Activated CD4-positive, alpha-beta T cell treated with anti-CD3 and anti-CD28 coated beads, Interleukin-2, amount 10 ng/mL, durations not matched to agents 7 days and 5 days (primary cell): ENCODE data around the gene FCER2. TPM values are rescaled to one million over a fixed set of nuclear protein-coding genes. Genes with fewer than 3 reads are reported as not detected.

ENCODE experiments used
- CTCF ChIA-PET: fragments of 350-600 bp; sonication (Branson Sonifier 250); formaldehyde crosslinking; loops from one replicate; lab custom pipeline; 2021; ENCODE audit warnings: antibody characterized with exemption; lab: Charles Lee
- POLR2A ChIA-PET: fragments of 350-600 bp; sonication (Branson Sonifier 250); formaldehyde crosslinking; loops from one replicate; lab custom pipeline; 2021; ENCODE audit warnings: antibody characterized with exemption; lab: Charles Lee
- DNase-seq: peaks from one replicate; pipeline ENCODE4 v3.0.0-alpha.2; 2020
- H3K27ac Mint-ChIP-seq: one replicate; pipeline ENCODE4 v1.8.0; 2021; ENCODE audit warnings: mild to moderate bottlenecking, moderate library complexity, mixed read lengths
- H3K27me3 Mint-ChIP-seq: one replicate; pipeline ENCODE4 v1.8.0; 2021; ENCODE audit warnings: mixed read lengths
- H3K36me3 Mint-ChIP-seq: one replicate; pipeline ENCODE4 v1.8.0; 2021; ENCODE audit warnings: low read depth, mixed read lengths
- H3K4me1 Mint-ChIP-seq: one replicate; pipeline ENCODE4 v1.8.0; 2021; ENCODE audit warnings: mixed read lengths
- H3K4me3 Mint-ChIP-seq: one replicate; pipeline ENCODE4 v1.8.0; 2021; ENCODE audit warnings: mild to moderate bottlenecking, moderate library complexity, mixed read lengths
- H3K9me3 Mint-ChIP-seq: one replicate; pipeline ENCODE4 v1.8.0; 2021; ENCODE audit warnings: mixed read lengths
- total RNA-seq, 2 experiments: library from RNA; stranded (reverse); gene quantifications; one replicate each; pipeline ENCODE4 v1.2.3, GENCODE V29; 2021

The FCER2 gene
- total RNA-seq, 2 experiments from 2014 or later, result 0.23 to 0.30 TPM

GRCh38 chr19:7740682-7741054 lies 38.7 kb upstream of the FCER2 start:
- ChIA-PET POLR2A (no interaction called here), CTCF (no interaction called here)
- Mint-ChIP-seq H3K4me3 (no peak overlapping the region), H3K36me3 (no peaks in the 10 kb centered on the region), H3K27ac (no peak overlapping the region), H3K27me3 (peaks cover 19% of the 10 kb centered on the region), H3K4me1 (no peaks in the 10 kb centered on the region), H3K9me3 (no peaks in the 10 kb centered on the region)
- DNase-seq, result no peak

DNA sequence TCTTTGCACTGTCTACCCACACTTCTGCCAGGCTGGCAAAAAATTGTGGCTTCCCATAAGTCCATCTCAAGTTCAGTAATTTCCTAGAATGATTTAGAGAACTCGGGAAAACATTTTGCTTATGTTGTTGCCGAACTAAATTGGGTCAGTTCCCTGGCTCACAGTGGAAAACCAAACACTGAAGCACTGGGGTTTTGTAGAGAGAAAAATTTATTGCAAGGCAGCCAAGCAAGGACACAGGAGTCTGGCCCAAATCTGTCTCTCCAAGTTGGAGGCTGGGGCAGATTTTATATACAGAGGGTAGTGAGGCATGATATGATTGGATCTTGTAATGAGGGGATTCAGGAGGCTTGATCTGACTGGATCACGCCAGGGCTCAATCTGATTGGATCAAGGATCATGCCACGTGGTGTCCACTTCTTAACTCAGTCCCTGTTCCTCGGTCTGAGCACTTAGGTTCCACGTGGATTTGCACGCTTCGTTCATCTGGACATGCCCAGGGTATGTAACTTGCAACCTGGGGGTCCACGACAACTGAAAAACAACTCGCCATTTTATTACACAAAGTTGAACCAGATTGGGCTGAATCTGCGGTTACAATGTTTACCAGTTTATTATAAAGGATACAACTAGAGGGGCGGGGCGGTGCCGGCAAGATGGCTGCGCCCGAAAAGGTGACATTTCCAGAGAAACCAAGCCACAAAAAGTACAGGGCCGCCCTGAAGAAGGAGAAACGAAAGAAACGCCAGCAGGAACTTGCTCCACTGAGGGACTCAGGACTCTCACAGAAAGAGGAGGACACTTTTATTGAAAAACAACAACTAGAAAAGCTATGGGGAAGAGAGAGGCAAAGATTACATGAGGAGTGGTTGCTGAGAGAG lies 38.1 kb upstream of the FCER2 start:
- Mint-ChIP-seq H3K4me1 (no peaks in the 10 kb centered on the region), H3K36me3 (no peaks in the 10 kb centered on the region)

GRCh38 chr19:7739211-7739755 lies 37.4 kb upstream of the FCER2 start:
- Mint-ChIP-seq H3K27me3 (peaks cover 24% of the 10 kb centered on the region), H3K4me3 (no peak overlapping the region), H3K4me1 (no peaks in the 10 kb centered on the region), H3K9me3 (no peaks in the 10 kb centered on the region), H3K36me3 (no peaks in the 10 kb centered on the region), H3K27ac (no peak overlapping the region)
- ChIA-PET CTCF (interaction anchor here (0.6 to 1.7 kb wide), 2 partner anchors 59 to 545 kb away, joined by 3 to 4 read pairs; partner anchors contain the start of gene TRAPPC5), POLR2A (no interaction called here)
- DNase-seq, result no peak

More for the DNA sequence above, 38.1 kb upstream of the FCER2 start:
- Mint-ChIP-seq H3K4me3 (no peak overlapping the region), H3K27me3 (peaks cover 19% of the 10 kb centered on the region), H3K9me3 (no peaks in the 10 kb centered on the region), H3K27ac (no peak overlapping the region)
- ChIA-PET CTCF (interaction anchor here (1.7 kb wide), 1 partner anchor 59 kb away, joined by 4 read pairs; the partner anchor contains the start of gene TRAPPC5), POLR2A (no interaction called here)
- DNase-seq, result no peak

- ChIA-PET POLR2A (no interaction called here), CTCF (interaction anchor here (0.9 kb wide), 1 partner anchor 13 kb away, joined by 3 read pairs; no protein-coding TSS in a partner anchor)
- Mint-ChIP-seq H3K27me3 (peaks cover 26% of the 10 kb centered on the region), H3K4me1 (no peaks in the 10 kb centered on the region), H3K27ac (no peak overlapping the region), H3K9me3 (no peaks in the 10 kb centered on the region), H3K36me3 (no peaks in the 10 kb centered on the region), H3K4me3 (no peak overlapping the region)
- no peak for DNase-seq
Observed at GRCh38 chr19:7738023-7738422, 36.1 kb upstream of the FCER2 start.

DNA sequence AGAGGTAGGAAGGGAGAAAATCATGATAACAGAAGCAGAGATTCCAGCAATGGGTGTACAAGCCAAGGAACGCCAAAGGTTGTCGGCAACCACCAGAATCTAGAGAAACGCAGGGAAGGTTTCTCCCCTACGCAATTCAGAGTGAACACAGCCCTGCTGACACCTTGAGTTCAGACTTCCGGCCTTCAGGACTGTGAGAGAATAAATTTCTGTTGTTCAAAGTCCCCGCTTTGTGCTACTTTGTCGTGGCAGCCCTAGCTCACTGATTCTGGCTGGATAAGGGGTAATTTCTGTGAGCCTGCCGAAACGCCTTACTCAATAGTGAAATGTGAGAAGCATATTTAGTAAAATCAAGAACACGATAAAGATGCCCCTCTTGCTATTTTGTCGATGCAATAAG lies 35.3 kb upstream of the FCER2 start:
- ChIA-PET POLR2A (no interaction called here), CTCF (no interaction called here)
- H3K27me3 Mint-ChIP-seq, result peaks cover 24% of the 10 kb centered on the region
- no peaks in the 10 kb centered on the region for H3K4me1 Mint-ChIP-seq
- no peaks in the 10 kb centered on the region for H3K36me3 Mint-ChIP-seq
- H3K4me3 Mint-ChIP-seq, result no peak overlapping the region
- H3K9me3 Mint-ChIP-seq, result no peaks in the 10 kb centered on the region
- no peak overlapping the region for H3K27ac Mint-ChIP-seq
- DNase-seq, result no peak

- H3K27me3 Mint-ChIP-seq, result peaks cover 34% of the 10 kb centered on the region
- H3K4me3 Mint-ChIP-seq, result no peak overlapping the region
- no peak overlapping the region for H3K27ac Mint-ChIP-seq
- H3K36me3 Mint-ChIP-seq, result no peaks in the 10 kb centered on the region
- POLR2A ChIA-PET, result no interaction called here
- H3K9me3 Mint-ChIP-seq, result no peaks in the 10 kb centered on the region
- no peaks in the 10 kb centered on the region for H3K4me1 Mint-ChIP-seq
- no peak for DNase-seq
- CTCF ChIA-PET, result no interaction called here
Observed at GRCh38 chr19:7736148-7736547, 34.2 kb upstream of the FCER2 start.

DNA sequence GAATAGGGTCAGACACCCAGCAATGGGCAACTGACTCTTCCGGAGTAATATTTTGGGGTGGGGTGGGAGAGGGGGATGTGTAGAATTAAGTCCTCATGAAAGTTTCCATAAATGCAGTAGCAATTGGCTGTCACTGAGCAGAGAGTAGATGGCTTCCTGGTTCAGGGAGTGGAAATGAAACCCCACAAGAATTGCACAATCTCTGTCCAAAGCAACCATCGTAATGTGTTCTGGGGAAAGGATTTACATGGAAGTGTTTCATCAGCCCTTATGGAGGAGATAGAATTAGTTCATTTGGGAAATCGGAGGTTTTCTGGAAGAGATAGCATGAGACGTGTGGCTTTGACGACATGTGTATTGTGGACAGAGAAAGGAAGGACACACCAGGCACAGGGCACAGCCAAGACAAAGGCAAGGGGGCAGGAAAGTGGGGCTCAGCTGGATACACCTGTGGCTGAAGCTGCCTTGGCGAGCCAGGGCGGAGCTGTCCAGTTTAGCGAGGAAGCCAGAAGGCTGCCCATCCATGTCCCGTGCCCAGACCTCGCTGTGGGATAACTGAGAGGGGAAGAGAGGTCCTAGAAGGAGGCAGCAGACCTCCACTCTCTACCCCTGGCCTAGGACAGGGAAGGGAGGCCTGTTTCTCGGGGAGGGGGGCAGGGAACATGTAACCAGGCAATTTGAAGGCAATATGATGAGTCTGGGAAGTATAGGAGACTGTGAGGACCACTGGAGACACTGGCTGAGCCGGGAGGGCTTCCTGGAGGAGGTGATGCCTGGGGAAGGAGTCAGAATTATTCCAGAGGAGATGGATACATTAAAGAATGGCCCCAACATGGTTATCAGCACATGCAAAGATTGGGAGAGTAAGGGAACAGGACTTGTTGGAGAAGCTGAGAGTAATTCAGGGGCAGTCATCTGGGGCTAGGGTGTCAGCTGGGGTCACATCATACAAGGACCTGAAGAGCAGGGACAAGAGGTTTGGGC lies 32.6 kb upstream of the FCER2 start:
- ChIA-PET POLR2A (no interaction called here), CTCF (no interaction called here)
- Mint-ChIP-seq H3K9me3 (no peaks in the 10 kb centered on the region), H3K36me3 (no peaks in the 10 kb centered on the region), H3K4me1 (no peaks in the 10 kb centered on the region), H3K27ac (no peak overlapping the region), H3K27me3 (peaks cover 36% of the 10 kb centered on the region), H3K4me3 (no peak overlapping the region)
- DNase-seq, result no peak

- POLR2A ChIA-PET, result no interaction called here
- H3K4me1 Mint-ChIP-seq, result no peaks in the 10 kb centered on the region
- DNase-seq, result no peak
- no peaks in the 10 kb centered on the region for H3K9me3 Mint-ChIP-seq
- H3K27ac Mint-ChIP-seq, result no peak overlapping the region
- H3K4me3 Mint-ChIP-seq, result no peak overlapping the region
- peaks cover 45% of the 10 kb centered on the region for H3K27me3 Mint-ChIP-seq
- CTCF ChIA-PET, result no interaction called here
- no peaks in the 10 kb centered on the region for H3K36me3 Mint-ChIP-seq
Observed at GRCh38 chr19:7733376-7733775, 31.4 kb upstream of the FCER2 start.

DNA sequence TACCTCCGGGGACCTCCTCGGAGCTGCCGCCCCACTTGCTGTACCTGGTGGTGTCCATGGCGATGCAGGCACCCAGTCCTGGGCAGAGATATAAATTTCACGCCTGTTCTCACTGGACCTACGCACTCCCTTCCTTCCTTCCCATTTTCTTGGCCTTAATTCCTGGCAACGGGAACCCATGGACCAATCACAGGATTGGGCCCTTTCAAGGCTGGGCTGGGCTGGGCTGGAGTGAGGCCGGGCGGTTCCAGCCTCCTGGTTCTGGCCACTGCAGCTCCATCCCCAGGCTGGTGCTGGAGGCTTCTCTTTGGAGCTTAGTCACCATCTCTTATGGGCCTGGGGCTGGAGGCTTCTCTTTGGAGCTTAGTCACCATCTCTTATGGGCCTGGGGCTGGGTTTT lies 30.1 kb upstream of the FCER2 start, which contains the start of gene CLEC4G:
Gene CLEC4G, minus strand, starts transcription at position 66 of the 400 bp plus-strand sequence. Its CDS starts 8 bp downstream, at position 58.
- ChIA-PET CTCF (interaction anchor here (1.0 kb wide), 1 partner anchor 51 kb away, joined by 4 read pairs; the partner anchor contains the start of gene TRAPPC5), POLR2A (no interaction called here)
- H3K36me3 Mint-ChIP-seq, result no peaks in the 10 kb centered on the region
- DNase-seq, result no peak
- no peak within 1 kb of the TSS for H3K4me3 Mint-ChIP-seq
- H3K27ac Mint-ChIP-seq, result no peak within 1 kb of the TSS
- H3K27me3 Mint-ChIP-seq, result peaks cover 52% of the 10 kb centered on the region
- no peaks in the 10 kb centered on the region for H3K4me1 Mint-ChIP-seq
- no peaks in the 10 kb centered on the region for H3K9me3 Mint-ChIP-seq

- Mint-ChIP-seq H3K27me3 (peaks cover 54% of the 10 kb centered on the region), H3K36me3 (no peaks in the 10 kb centered on the region), H3K27ac (no peak overlapping the region), H3K4me1 (no peaks in the 10 kb centered on the region), H3K9me3 (no peaks in the 10 kb centered on the region), H3K4me3 (no peak overlapping the region)
- ChIA-PET POLR2A (no interaction called here), CTCF (no interaction called here)
- DNase-seq, result no peak
Observed at GRCh38 chr19:7731615-7732014, 29.7 kb upstream of the FCER2 start.

GRCh38 chr19:7731218-7731595 lies 29.3 kb upstream of the FCER2 start:
- H3K36me3 Mint-ChIP-seq, result no peaks in the 10 kb centered on the region
- DNase-seq, result no peak
- no peak overlapping the region for H3K4me3 Mint-ChIP-seq
- CTCF ChIA-PET, result no interaction called here
- H3K9me3 Mint-ChIP-seq, result no peaks in the 10 kb centered on the region
- H3K27me3 Mint-ChIP-seq, result peaks cover 52% of the 10 kb centered on the region
- POLR2A ChIA-PET, result no interaction called here
- no peaks in the 10 kb centered on the region for H3K4me1 Mint-ChIP-seq
- no peak overlapping the region for H3K27ac Mint-ChIP-seq

DNA sequence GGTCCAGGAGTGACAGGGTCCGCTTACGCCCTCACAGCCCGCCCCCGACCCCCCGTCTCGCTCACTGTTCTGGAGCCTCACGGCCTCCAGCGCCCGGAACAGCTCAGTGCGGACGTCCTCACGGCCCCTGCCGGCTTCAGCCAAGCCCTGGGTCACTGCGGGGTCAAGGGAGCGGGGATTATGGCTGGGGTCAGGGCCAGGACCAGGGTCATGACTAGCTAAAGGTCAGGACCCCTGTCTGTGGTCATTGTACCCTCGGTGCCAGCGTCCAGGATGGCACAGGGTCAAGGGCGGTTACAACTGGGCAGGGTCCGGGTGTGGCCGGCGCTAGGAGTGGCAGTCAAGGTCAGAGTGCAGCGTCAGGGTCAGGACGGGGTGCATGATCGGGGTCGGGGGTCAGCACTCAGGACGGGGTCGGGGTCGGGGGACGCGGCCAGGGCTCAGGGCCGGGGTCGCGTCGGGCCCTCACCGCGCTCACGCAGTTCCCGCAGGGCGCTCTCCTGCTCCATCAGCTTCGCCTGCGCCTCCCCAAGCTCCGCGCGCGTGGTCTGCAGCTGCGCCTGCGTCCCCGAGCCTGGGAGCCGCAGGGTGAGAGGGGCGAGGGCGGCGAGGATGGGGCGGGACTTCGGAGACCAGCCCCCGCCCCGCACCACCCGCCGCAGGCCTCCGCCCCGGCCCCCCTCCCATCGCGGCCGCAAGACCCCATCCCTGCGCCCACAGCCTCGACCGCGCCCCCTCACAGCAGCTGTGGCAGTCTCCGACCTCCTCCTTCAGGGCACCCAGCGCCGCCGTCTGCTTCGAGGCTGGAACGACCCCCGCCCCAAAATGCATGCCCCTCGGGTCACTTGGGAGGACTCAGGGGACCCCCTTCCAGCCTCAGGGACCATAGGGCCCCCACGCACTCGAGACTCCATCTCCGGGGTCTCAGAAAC lies 28.6 kb upstream of the FCER2 start:
- ChIA-PET POLR2A (no interaction called here), CTCF (no interaction called here)
- H3K27ac Mint-ChIP-seq, result no peak overlapping the region
- H3K36me3 Mint-ChIP-seq, result no peaks in the 10 kb centered on the region
- H3K27me3 Mint-ChIP-seq, result peaks cover 52% of the 10 kb centered on the region
- H3K4me3 Mint-ChIP-seq, result no peak overlapping the region
- H3K4me1 Mint-ChIP-seq, result no peaks in the 10 kb centered on the region
- no peak for DNase-seq
- H3K9me3 Mint-ChIP-seq, result no peaks in the 10 kb centered on the region
